K562 (cell line): ENCODE measurements around the gene MRPL41.

Experiments used
- CBX5 ChIP-seq: IDR thresholded peaks from 2 replicates; pipeline ENCODE4 v1.6.1; 2014; ENCODE audit warnings: low read depth, borderline replicate concordance
- CTCF ChIP-seq, 3 experiments: IDR thresholded peaks in 2 of 3; conservative IDR thresholded peaks in 1 of 3; 2 replicates each; pipeline ENCODE4 v1.5.1; 2011 to 2012; ENCODE audit warnings: low read length in 3 of 3, mild to moderate bottlenecking in 3 of 3, control low read depth in 2 of 3, improper control_type of control experiment in 1 of 3, inconsistent platforms in 1 of 3, low read depth in 1 of 3, mixed read lengths in 1 of 3, moderate library complexity in 1 of 3; ENCODE audit not compliant: insufficient read depth in 2 of 3
- EGR1 ChIP-seq: fragments of 450-650 bp; conservative IDR thresholded peaks from 2 replicates; pipeline ENCODE4 v1.6.1; 2017; ENCODE audit warnings: mild to moderate bottlenecking
- ELF1 ChIP-seq: fragments of 200-800 bp; sonication (Bioruptor generic); IDR thresholded peaks from 2 replicates; pipeline ENCODE4 v1.6.1; 2016; ENCODE audit warnings: missing genetic modification characterization, missing compliant biosample characterization
- GABPA ChIP-seq: fragments of 200-800 bp; sonication (Bioruptor generic); conservative IDR thresholded peaks from 2 replicates; pipeline ENCODE4 v1.6.1; 2016; ENCODE audit warnings: low read depth, missing genetic modification characterization, missing compliant biosample characterization
- NFATC3 ChIP-seq: fragments of 450-650 bp; IDR thresholded peaks from 2 replicates; pipeline ENCODE4 v1.6.1; 2017; ENCODE audit warnings: mild to moderate bottlenecking
- PHB2 ChIP-seq: fragments of 450-650 bp; IDR thresholded peaks from 2 replicates; pipeline ENCODE4 v1.6.1; 2017; ENCODE audit warnings: low read depth
- SRF ChIP-seq, 2 experiments: fragments of 250-450, 450-650 bp in 1 of 2; sonication (Bioruptor Pico) in 1 of 2; sonication (generic) in 1 of 2; formaldehyde crosslinking; IDR thresholded peaks; 2 replicates each; pipeline versions ENCODE4 v1.5.0 to v1.5.1; 2020 to 2022; ENCODE audit warnings: mild to moderate bottlenecking in 1 of 2, missing genetic modification reagents in 1 of 2
- SRSF7 ChIP-seq: fragments of 200-400 bp; formaldehyde crosslinking; optimal IDR thresholded peaks from 2 replicates; pipeline ENCODE3; 2017; ENCODE audit warnings: mild to moderate bottlenecking, low read depth, low read length
- TCF7 ChIP-seq: sonication (generic); IDR thresholded peaks from 2 replicates; pipeline ENCODE4 v1.6.1; 2016; ENCODE audit warnings: antibody characterized with exemption, borderline replicate concordance
- ZBTB33 ChIP-seq: sonication (generic); formaldehyde crosslinking; IDR thresholded peaks from 2 replicates; pipeline ENCODE4 v1.8.1; 2023; ENCODE audit warnings: mild to moderate bottlenecking, missing genetic modification reagents

- TF ChIP-seq SRSF7 (no peak), GABPA (tag) (no peak), NFATC3 (no peak), SRF (CRISPR knock-in tag; IDR thresholded peaks at IDR 0.05) (no peak), TCF7 (no peak), CTCF (IDR thresholded peaks at IDR 0.05 in 2 of 3, conservative IDR thresholded peaks at IDR 0.05 in 1 of 3; ENCODE audit: insufficient read depth in 2 of 3, low read depth in 1 of 3, low read length in 3 of 3) (peak in 2 of 3 experiments; percentile 15 to 31; a peak in 4 of 6 replicates), ZBTB33 (CRISPR knock-in tag) (0 out of 2 replicates have a peak, but pooled peaks have one; percentile 23), PHB2 (no peak), ELF1 (no peak), EGR1 (no peak; the same call in none of the 2 replicates), CBX5 (no peak)
Observed at GRCh38 chr9:137590469-137591383, 39.0 kb downstream of the MRPL41 start, which contains the start of gene ZMYND19.
